Melanocyte of skin (primary cell): ENCODE data around the gene LYPLA2. TPM values are rescaled to one million over a fixed set of nuclear protein-coding genes. Genes with fewer than 3 reads are reported as not detected.

Experiments
- total RNA-seq, 2 donors: library from RNA; depleted of rRNA; stranded (reverse); fragments of >200 nt; gene quantifications; 2 replicates each; pipeline ENCODE4 v1.2.3, GENCODE V29; 2012

Gene LYPLA2
- 10 to 100 TPM; 69.5 to 93.2 TPM for total RNA-seq

GRCh38 chr1:23790696-23791515 lies at the start of gene LYPLA2:
LYPLA2 (plus strand) TSS chr1:23791145; CDS start chr1:23792683, 1,538 bp downstream.

GRCh38 chr1:23743287-23744152 lies 47.4 kb upstream of the LYPLA2 start, which contains the start of gene ELOA:
ELOA (plus strand) TSS chr1:23743471; CDS start chr1:23743504, 33 bp downstream.

GRCh38 chr1:23777979-23778814 lies 12.7 kb upstream of the LYPLA2 start, which contains the start of gene PITHD1:
PITHD1 (plus strand) TSS chr1:23778418; CDS start chr1:23778516, 98 bp downstream.

GRCh38 chr1:23800400-23801337 lies 9.7 kb downstream of the LYPLA2 start, which contains the start of gene GALE:
GALE (minus strand) TSS chr1:23800754; CDS start chr1:23799007, 1,747 bp downstream.

GRCh38 chr1:23825076-23825761 lies 34.3 kb downstream of the LYPLA2 start, which contains the start of gene HMGCL:
HMGCL (minus strand) TSS chr1:23825429; CDS start chr1:23825415, 14 bp downstream.

Other genes with a start within 250 kb of the LYPLA2 start
- gene ID3, start 231.6 kb upstream of the LYPLA2 start, total RNA-seq, result 1 to 10 TPM; 4.0 to 6.2 TPM
- gene RPL11, start 99.3 kb upstream of the LYPLA2 start, total RNA-seq, result 100 to 1,000 TPM; 322 to 481 TPM
- gene ELOA, start 47.7 kb upstream of the LYPLA2 start, total RNA-seq, result 10 to 100 TPM; 55.1 to 60.3 TPM
- 10 to 100 TPM; 37.6 to 42.0 TPM for gene PITHD1, start 12.7 kb upstream of the LYPLA2 start, total RNA-seq
- 10 to 100 TPM; 34.8 to 71.6 TPM for gene GALE, start 9.6 kb downstream of the LYPLA2 start, total RNA-seq
- 10 to 100 TPM; 22.3 to 33.0 TPM for gene HMGCL, start 34.3 kb downstream of the LYPLA2 start, total RNA-seq
- 10 to 100 TPM; 10.7 to 16.9 TPM for gene FUCA1, start 77.1 kb downstream of the LYPLA2 start, total RNA-seq
- gene CNR2, start 122.2 kb downstream of the LYPLA2 start, total RNA-seq, result not detected
- gene PNRC2, start 168.7 kb downstream of the LYPLA2 start, total RNA-seq, result 10 to 100 TPM; 64.0 to 67.9 TPM
- 100 to 1,000 TPM in 1 of 2 donors, 10 to 100 TPM in 1; 60.9 to 100 TPM for gene SRSF10, start 189.2 kb downstream of the LYPLA2 start, total RNA-seq